HL-60 (cell line): Measurements from ENCODE around the gene HAUS1.
A peak's percentile ranks its signal among the peaks of the same experiment; 100 is the strongest.

Experiments
- GABPA ChIP-seq: IDR thresholded peaks from 2 replicates; pipeline ENCODE4 v1.6.1; 2012; ENCODE audit warnings: low read depth
- POLR2AphosphoS5 ChIP-seq: IDR thresholded peaks from 2 replicates; pipeline ENCODE4 v1.6.1; 2012; ENCODE audit warnings: low read depth
- TF ChIP-seq, protein P1 (sequence below): IDR thresholded peaks from one replicate; pipeline ENCODE4 v1.5.1; 2011; ENCODE audit warnings: low read length, control low read depth, inconsistent platforms; ENCODE audit not compliant: insufficient read depth
- TF ChIP-seq, protein P2 (sequence below): IDR thresholded peaks from 2 replicates; pipeline ENCODE4 v1.6.1; 2012; ENCODE audit warnings: low read depth; ENCODE audit not compliant: insufficient replicate concordance

DNA sequence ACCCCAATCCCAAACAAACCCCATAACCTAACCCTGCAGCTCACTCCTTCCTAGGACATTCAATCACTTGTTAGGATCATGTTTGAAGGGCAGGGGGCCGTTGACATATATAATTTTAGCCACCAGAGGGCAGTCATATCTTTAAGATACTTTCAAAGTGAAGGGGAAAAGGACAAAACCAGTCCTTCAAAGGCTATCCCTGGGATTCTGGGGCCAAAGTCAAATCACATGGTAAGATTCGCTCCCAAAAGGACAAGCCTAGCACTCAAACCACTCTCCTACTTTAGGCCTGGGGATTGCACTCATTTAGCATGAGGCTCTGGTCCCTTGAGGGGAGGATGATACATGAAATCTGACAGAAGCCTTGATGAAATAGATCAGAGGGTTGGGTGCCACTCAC, 44.6 kb downstream of the HAUS1 start:
- TF ChIP-seq, protein P1, sequence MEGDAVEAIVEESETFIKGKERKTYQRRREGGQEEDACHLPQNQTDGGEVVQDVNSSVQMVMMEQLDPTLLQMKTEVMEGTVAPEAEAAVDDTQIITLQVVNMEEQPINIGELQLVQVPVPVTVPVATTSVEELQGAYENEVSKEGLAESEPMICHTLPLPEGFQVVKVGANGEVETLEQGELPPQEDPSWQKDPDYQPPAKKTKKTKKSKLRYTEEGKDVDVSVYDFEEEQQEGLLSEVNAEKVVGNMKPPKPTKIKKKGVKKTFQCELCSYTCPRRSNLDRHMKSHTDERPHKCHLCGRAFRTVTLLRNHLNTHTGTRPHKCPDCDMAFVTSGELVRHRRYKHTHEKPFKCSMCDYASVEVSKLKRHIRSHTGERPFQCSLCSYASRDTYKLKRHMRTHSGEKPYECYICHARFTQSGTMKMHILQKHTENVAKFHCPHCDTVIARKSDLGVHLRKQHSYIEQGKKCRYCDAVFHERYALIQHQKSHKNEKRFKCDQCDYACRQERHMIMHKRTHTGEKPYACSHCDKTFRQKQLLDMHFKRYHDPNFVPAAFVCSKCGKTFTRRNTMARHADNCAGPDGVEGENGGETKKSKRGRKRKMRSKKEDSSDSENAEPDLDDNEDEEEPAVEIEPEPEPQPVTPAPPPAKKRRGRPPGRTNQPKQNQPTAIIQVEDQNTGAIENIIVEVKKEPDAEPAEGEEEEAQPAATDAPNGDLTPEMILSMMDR: peak; percentile 75
- TF ChIP-seq POLR2AphosphoS5: no peak
- TF ChIP-seq, protein P2, sequence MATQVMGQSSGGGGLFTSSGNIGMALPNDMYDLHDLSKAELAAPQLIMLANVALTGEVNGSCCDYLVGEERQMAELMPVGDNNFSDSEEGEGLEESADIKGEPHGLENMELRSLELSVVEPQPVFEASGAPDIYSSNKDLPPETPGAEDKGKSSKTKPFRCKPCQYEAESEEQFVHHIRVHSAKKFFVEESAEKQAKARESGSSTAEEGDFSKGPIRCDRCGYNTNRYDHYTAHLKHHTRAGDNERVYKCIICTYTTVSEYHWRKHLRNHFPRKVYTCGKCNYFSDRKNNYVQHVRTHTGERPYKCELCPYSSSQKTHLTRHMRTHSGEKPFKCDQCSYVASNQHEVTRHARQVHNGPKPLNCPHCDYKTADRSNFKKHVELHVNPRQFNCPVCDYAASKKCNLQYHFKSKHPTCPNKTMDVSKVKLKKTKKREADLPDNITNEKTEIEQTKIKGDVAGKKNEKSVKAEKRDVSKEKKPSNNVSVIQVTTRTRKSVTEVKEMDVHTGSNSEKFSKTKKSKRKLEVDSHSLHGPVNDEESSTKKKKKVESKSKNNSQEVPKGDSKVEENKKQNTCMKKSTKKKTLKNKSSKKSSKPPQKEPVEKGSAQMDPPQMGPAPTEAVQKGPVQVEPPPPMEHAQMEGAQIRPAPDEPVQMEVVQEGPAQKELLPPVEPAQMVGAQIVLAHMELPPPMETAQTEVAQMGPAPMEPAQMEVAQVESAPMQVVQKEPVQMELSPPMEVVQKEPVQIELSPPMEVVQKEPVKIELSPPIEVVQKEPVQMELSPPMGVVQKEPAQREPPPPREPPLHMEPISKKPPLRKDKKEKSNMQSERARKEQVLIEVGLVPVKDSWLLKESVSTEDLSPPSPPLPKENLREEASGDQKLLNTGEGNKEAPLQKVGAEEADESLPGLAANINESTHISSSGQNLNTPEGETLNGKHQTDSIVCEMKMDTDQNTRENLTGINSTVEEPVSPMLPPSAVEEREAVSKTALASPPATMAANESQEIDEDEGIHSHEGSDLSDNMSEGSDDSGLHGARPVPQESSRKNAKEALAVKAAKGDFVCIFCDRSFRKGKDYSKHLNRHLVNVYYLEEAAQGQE: no peak
- TF ChIP-seq GABPA: no peak
